Measurements from ENCODE around the gene LYZL6.

Gene LYZL6

DNA sequence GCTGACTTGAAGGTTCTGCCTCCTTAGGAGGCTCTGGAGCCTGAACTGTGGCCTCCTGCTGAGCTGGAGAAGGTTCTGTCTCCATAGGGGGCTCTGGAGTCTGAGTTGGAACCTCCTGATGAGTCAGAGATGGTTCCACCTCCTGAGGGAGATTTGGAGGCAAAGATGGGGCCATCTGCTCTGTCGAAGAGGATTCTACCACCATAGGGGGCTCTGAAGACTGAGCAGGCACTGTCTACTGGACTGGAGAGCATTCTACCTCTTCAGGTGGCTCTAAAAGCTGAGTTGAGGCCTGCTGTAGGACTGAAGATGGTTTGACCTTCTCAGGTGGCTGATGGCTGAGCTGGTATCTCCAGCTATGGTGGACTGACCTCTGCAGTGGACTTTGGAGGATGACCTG, 29.2 kb downstream of the LYZL6 start:
- TF ChIP-seq POLR2AphosphoS5 (IDR thresholded peaks at IDR 0.05; ENCODE audit: low read depth, low read length): no peak
- TF ChIP-seq TAF1 (IDR thresholded peaks at IDR 0.05; ENCODE audit: borderline replicate concordance, insufficient read depth, low read length): no peak
- no peak for TF ChIP-seq SIN3A (IDR thresholded peaks at IDR 0.05; ENCODE audit: borderline replicate concordance, insufficient read depth, low read length)
- no peak for TF ChIP-seq FOXP2 (optimal IDR thresholded peaks at IDR 0.05; ENCODE audit: borderline replicate concordance, extremely low read depth, extremely low read length, insufficient read depth)
- TF ChIP-seq, protein P1, sequence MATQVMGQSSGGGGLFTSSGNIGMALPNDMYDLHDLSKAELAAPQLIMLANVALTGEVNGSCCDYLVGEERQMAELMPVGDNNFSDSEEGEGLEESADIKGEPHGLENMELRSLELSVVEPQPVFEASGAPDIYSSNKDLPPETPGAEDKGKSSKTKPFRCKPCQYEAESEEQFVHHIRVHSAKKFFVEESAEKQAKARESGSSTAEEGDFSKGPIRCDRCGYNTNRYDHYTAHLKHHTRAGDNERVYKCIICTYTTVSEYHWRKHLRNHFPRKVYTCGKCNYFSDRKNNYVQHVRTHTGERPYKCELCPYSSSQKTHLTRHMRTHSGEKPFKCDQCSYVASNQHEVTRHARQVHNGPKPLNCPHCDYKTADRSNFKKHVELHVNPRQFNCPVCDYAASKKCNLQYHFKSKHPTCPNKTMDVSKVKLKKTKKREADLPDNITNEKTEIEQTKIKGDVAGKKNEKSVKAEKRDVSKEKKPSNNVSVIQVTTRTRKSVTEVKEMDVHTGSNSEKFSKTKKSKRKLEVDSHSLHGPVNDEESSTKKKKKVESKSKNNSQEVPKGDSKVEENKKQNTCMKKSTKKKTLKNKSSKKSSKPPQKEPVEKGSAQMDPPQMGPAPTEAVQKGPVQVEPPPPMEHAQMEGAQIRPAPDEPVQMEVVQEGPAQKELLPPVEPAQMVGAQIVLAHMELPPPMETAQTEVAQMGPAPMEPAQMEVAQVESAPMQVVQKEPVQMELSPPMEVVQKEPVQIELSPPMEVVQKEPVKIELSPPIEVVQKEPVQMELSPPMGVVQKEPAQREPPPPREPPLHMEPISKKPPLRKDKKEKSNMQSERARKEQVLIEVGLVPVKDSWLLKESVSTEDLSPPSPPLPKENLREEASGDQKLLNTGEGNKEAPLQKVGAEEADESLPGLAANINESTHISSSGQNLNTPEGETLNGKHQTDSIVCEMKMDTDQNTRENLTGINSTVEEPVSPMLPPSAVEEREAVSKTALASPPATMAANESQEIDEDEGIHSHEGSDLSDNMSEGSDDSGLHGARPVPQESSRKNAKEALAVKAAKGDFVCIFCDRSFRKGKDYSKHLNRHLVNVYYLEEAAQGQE (IDR thresholded peaks at IDR 0.05; ENCODE audit: insufficient read depth in 1 of 2, low read depth in 2 of 2, low read length in 2 of 2): no peak

DNA sequence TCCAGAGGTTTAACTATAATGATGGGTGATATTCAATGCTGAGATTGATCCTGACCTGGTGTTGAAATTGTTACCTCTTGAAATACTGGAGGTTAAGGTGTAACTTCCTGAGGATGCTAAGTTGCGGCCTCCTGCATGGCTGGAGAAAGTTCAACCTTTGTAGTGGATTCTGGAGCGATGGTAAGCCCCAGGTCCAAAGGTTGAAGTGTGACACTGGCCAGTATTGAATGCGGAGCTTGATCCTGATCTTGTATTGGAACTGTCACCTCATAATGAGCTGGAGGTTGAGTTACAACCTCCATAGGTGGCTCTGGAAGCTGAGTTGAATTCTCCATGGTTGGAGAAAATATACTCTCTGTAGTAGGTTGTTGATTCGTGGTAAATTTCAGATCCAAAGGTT, 29.9 kb downstream of the LYZL6 start:
- TF ChIP-seq TAF1 (IDR thresholded peaks at IDR 0.05; ENCODE audit: borderline replicate concordance, insufficient read depth, low read length): no peak
- TF ChIP-seq FOXP2 (optimal IDR thresholded peaks at IDR 0.05; ENCODE audit: borderline replicate concordance, extremely low read depth, extremely low read length, insufficient read depth): no peak
- TF ChIP-seq POLR2AphosphoS5 (IDR thresholded peaks at IDR 0.05; ENCODE audit: low read depth, low read length): no peak
- no peak for TF ChIP-seq SIN3A (IDR thresholded peaks at IDR 0.05; ENCODE audit: borderline replicate concordance, insufficient read depth, low read length)
- TF ChIP-seq, protein P1 (IDR thresholded peaks at IDR 0.05; ENCODE audit: insufficient read depth in 1 of 2, low read depth in 2 of 2, low read length in 2 of 2): no peak

DNA sequence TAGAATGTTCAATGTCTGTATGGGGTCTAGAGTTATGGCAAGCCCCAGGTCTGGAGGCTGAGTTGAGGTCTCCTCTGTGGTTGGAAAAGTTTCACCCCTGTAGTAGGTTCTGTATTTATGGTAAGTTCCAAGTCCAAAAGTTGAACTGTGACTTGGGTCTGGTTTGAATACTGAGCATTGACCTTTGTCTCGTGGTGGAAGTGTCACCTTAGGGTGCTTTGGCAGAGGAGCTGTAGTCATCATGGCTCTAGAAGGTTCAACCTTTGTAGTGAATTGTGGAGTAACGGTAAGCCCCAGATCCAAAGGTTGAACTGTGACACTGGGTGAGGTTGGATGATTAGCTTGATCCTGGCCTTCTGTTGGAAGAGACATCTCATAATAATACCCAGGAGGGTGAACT, 30.6 kb downstream of the LYZL6 start:
- no peak for TF ChIP-seq FOXP2 (optimal IDR thresholded peaks at IDR 0.05; ENCODE audit: borderline replicate concordance, extremely low read depth, extremely low read length, insufficient read depth)
- no peak for TF ChIP-seq POLR2AphosphoS5 (IDR thresholded peaks at IDR 0.05; ENCODE audit: low read depth, low read length)
- TF ChIP-seq, protein P1 (IDR thresholded peaks at IDR 0.05; ENCODE audit: insufficient read depth in 1 of 2, low read depth in 2 of 2, low read length in 2 of 2): no peak
- no peak for TF ChIP-seq TAF1 (IDR thresholded peaks at IDR 0.05; ENCODE audit: borderline replicate concordance, insufficient read depth, low read length)
- TF ChIP-seq SIN3A (IDR thresholded peaks at IDR 0.05; ENCODE audit: borderline replicate concordance, insufficient read depth, low read length): no peak

- no peak for TF ChIP-seq TAF1 (IDR thresholded peaks at IDR 0.05; ENCODE audit: borderline replicate concordance, insufficient read depth, low read length)
Observed at GRCh38 chr17:35912339-35912912, 31.1 kb downstream of the LYZL6 start.

DNA sequence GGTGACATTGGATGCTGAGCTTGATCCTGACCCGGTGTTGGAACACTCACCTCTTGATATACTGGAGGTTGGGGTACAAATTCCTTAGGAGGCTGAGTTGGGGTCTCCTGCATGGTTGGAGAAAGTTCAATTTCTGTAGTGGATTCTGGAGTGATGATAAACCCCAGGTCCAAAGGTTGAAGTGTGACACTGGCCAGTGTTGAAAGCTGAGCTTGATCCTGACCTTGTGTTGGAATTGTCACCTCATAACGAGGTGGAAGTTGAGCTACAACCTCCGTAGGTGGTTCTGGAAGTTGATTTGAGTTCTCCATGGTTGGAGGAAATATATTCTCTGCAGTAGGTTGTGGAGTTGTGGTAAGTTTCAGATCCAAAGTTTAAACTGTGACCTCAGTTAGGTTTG, 34.1 kb downstream of the LYZL6 start:
- TF ChIP-seq TAF1 (IDR thresholded peaks at IDR 0.05; ENCODE audit: borderline replicate concordance, insufficient read depth, low read length) (no peak), FOXP2 (optimal IDR thresholded peaks at IDR 0.05; ENCODE audit: borderline replicate concordance, extremely low read depth, extremely low read length, insufficient read depth) (no peak)
- TF ChIP-seq, protein P1 (IDR thresholded peaks at IDR 0.05; ENCODE audit: insufficient read depth in 1 of 2, low read depth in 2 of 2, low read length in 2 of 2): no peak

Data from PFSK-1 (cell line).